Calu3 (cell line): ENCODE results near the gene HSD3B2. TPM values are rescaled to one million over a fixed set of nuclear protein-coding genes. Genes with fewer than 3 reads are reported as not detected.

Source experiments
- BruUV-seq: library from RNA; stranded (reverse); fragments of 400-500 nt; replicated peaks from 2 replicates; lab custom pipeline; 2021; lab: Mats Ljungman, UMichigan
- CTCF ChIA-PET: fragments of 300-600 bp; sonication (Branson Sonifier 250); formaldehyde crosslinking; loops from one replicate; lab custom pipeline; 2022; ENCODE audit warnings: antibody characterized with exemption; lab: Charles Lee
- DNase-seq: peaks from one replicate; pipeline ENCODE4 v3.0.0; 2022
- H3K27ac Mint-ChIP-seq: one replicate; pipeline ENCODE4 v1.8.0; 2022; ENCODE audit warnings: mixed read lengths; ENCODE audit not compliant: unreplicated experiment
- H3K27me3 Mint-ChIP-seq: one replicate; pipeline ENCODE4 v1.8.0; 2022; ENCODE audit warnings: mixed read lengths; ENCODE audit not compliant: unreplicated experiment
- H3K36me3 Mint-ChIP-seq: one replicate; pipeline ENCODE4 v1.8.0; 2022; ENCODE audit warnings: mild to moderate bottlenecking, moderate library complexity, mixed read lengths; ENCODE audit not compliant: insufficient read depth, unreplicated experiment
- H3K4me1 Mint-ChIP-seq: one replicate; pipeline ENCODE4 v1.8.0; 2022; ENCODE audit warnings: mild to moderate bottlenecking, low read depth, mixed read lengths; ENCODE audit not compliant: unreplicated experiment
- H3K4me3 Mint-ChIP-seq: one replicate; pipeline ENCODE4 v1.8.0; 2022; ENCODE audit warnings: mild to moderate bottlenecking, low read depth, moderate library complexity, mixed read lengths; ENCODE audit not compliant: unreplicated experiment
- H3K9me3 Mint-ChIP-seq: one replicate; pipeline ENCODE4 v1.8.0; 2022; ENCODE audit warnings: low read depth, mixed read lengths; ENCODE audit not compliant: unreplicated experiment
- intact Hi-C: fragments of 100-400 bp; cut with micrococcal nuclease; formaldehyde crosslinking; loops from one replicate; pipeline ENCODE4 v1.10.0; 2022; ENCODE audit not compliant: unreplicated experiment
- total RNA-seq: library from RNA; stranded (reverse); gene quantifications from 2 replicates; pipeline ENCODE4 v1.2.3, GENCODE V29; 2022
- TF ChIP-seq, protein P1 (sequence below): fragments of 200-600 bp; IDR thresholded peaks from one replicate; pipeline ENCODE4 v1.8.0; 2022; ENCODE audit warnings: antibody characterized with exemption; ENCODE audit not compliant: unreplicated experiment

HSD3B2 gene
- total RNA-seq, 1 experiment from 2014 or later, result not detected

DNA sequence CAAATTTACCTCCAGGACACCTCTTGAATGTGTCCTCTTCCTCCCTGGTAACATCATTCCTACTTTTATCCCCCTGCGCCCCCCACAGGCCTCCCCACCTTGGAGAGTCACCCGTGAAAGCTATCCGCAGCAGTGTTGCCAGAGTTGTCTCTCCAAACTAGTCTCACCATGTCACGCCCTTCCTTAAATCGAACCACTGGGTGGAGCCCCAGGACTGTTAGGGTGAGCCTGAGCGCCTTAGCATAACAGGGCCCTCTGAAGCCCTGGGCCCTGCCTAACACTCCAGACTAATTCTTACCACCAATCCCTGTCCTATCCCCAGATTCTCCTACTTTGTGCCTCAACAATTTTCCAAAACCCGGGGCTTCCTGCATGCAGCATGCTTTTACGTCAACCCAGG is 35.0 kb downstream of the HSD3B2 start:
- Mint-ChIP-seq H3K36me3 (no peaks in the 10 kb centered on the region), H3K27me3 (peaks cover 21% of the 10 kb centered on the region), H3K27ac (no peak overlapping the region), H3K4me1 (peaks cover 9% of the 10 kb centered on the region), H3K9me3 (no peaks in the 10 kb centered on the region), H3K4me3 (no peak overlapping the region)
- intact Hi-C loops, result no loop called here
- DNase-seq, result no peak
- TF ChIP-seq, protein P1, sequence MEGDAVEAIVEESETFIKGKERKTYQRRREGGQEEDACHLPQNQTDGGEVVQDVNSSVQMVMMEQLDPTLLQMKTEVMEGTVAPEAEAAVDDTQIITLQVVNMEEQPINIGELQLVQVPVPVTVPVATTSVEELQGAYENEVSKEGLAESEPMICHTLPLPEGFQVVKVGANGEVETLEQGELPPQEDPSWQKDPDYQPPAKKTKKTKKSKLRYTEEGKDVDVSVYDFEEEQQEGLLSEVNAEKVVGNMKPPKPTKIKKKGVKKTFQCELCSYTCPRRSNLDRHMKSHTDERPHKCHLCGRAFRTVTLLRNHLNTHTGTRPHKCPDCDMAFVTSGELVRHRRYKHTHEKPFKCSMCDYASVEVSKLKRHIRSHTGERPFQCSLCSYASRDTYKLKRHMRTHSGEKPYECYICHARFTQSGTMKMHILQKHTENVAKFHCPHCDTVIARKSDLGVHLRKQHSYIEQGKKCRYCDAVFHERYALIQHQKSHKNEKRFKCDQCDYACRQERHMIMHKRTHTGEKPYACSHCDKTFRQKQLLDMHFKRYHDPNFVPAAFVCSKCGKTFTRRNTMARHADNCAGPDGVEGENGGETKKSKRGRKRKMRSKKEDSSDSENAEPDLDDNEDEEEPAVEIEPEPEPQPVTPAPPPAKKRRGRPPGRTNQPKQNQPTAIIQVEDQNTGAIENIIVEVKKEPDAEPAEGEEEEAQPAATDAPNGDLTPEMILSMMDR, result no peak
- CTCF ChIA-PET, result no interaction called here
- BruUV-seq, result no TSS peak

DNA sequence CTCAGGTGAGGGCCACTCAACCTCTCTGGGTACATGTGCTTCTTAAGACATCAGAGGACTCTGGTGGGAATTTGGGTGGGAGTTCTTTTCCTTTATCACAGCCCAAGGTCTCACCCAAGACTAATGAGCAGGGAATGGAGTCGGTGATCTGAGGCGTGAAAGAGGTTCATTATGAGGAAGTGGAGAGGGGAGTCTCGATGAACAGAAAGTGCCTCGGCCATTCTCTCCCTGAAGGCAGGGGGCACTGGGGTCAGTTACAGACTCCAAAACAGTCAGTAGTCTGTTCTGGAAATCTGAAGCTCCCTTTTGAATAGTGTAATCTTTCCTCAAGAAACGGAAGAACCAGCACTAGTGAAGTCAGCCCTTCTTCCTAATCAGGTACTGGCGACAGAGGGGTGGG is 36.2 kb downstream of the HSD3B2 start:
- H3K27ac Mint-ChIP-seq, result no peak overlapping the region
- H3K27me3 Mint-ChIP-seq, result peaks cover 16% of the 10 kb centered on the region
- BruUV-seq, result no TSS peak
- no peak for DNase-seq
- intact Hi-C loops, result no loop called here
- CTCF ChIA-PET, result no interaction called here
- H3K36me3 Mint-ChIP-seq, result no peaks in the 10 kb centered on the region
- H3K9me3 Mint-ChIP-seq, result no peaks in the 10 kb centered on the region
- peaks cover 9% of the 10 kb centered on the region for H3K4me1 Mint-ChIP-seq
- H3K4me3 Mint-ChIP-seq, result no peak overlapping the region
- TF ChIP-seq, protein P1, result no peak

DNA sequence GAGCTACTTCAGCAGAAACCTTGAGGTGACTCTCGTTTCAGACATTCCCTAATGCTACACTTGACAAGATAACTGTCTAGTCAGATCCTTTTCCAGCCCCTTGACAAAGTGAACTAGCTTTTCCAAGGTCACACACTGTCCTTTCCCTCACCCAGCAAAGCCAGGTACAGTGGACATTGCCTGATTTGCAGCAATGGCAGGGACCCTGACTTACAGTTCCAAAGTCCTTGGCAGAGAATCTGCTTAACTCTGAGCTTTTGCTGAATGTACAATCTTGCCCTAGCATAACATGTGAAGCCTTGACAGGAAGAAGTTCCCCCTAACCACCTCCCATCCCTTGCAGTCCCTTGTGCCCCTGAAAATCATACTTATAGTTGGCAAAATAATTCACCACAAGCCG is 37.1 kb downstream of the HSD3B2 start:
- Mint-ChIP-seq H3K9me3 (no peaks in the 10 kb centered on the region), H3K27me3 (peaks cover 11% of the 10 kb centered on the region), H3K4me3 (no peak overlapping the region), H3K36me3 (no peaks in the 10 kb centered on the region), H3K27ac (no peak overlapping the region), H3K4me1 (peaks cover 9% of the 10 kb centered on the region)
- BruUV-seq, result no TSS peak
- intact Hi-C loops, result no loop called here
- no peak for DNase-seq
- CTCF ChIA-PET, result no interaction called here
- TF ChIP-seq, protein P1, result no peak

DNA sequence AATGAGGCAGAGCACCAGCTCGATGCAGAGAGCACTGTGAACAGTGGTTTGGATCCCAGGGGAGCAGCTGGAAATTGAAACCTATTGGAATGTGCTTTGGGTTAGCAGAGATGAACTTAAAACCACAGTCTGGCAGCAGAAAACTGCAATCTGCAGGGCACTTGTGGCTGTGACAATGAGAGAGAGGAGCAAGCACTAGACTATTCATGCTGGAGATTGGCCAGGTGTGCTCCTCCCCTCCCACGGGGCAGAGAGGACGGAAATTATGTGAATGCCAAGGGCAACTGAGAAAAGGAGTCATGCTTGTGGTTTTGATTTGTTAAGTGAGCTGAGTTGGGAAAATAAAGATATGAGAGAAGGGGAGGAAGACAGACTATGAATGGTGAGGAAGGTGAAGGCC is 38.1 kb downstream of the HSD3B2 start:
- Mint-ChIP-seq H3K27me3 (peaks cover 1% of the 10 kb centered on the region), H3K9me3 (no peaks in the 10 kb centered on the region), H3K4me3 (no peak overlapping the region), H3K27ac (no peak overlapping the region), H3K36me3 (no peaks in the 10 kb centered on the region), H3K4me1 (peaks cover 9% of the 10 kb centered on the region)
- TF ChIP-seq, protein P1, result no peak
- no peak for DNase-seq
- BruUV-seq, result no TSS peak
- intact Hi-C loops, result no loop called here
- CTCF ChIA-PET, result no interaction called here
